PC-3 (cell line): ENCODE measurements around the gene AGBL1.

Experiments
- EZH2 ChIP-seq: fragments of 300-600 bp; sonication (generic); IDR thresholded peaks from one replicate; pipeline ENCODE4 v1.6.1; 2017; ENCODE audit warnings: antibody characterized with exemption, mild to moderate bottlenecking, low read length; ENCODE audit not compliant: unreplicated experiment
- EZH2phosphoT487 ChIP-seq: fragments of 300-600 bp; sonication (generic); IDR thresholded peaks from 2 replicates; pipeline ENCODE4 v1.6.1; 2018; ENCODE audit warnings: mild to moderate bottlenecking, antibody characterized with exemption, low read length, borderline replicate concordance
- TF ChIP-seq, protein P1 (sequence below): fragments of 300-600 bp; sonication (generic); conservative IDR thresholded peaks from 2 replicates; pipeline ENCODE4 v1.5.1; 2017; ENCODE audit warnings: antibody characterized with exemption, low read depth, mild to moderate bottlenecking, low read length

DNA sequence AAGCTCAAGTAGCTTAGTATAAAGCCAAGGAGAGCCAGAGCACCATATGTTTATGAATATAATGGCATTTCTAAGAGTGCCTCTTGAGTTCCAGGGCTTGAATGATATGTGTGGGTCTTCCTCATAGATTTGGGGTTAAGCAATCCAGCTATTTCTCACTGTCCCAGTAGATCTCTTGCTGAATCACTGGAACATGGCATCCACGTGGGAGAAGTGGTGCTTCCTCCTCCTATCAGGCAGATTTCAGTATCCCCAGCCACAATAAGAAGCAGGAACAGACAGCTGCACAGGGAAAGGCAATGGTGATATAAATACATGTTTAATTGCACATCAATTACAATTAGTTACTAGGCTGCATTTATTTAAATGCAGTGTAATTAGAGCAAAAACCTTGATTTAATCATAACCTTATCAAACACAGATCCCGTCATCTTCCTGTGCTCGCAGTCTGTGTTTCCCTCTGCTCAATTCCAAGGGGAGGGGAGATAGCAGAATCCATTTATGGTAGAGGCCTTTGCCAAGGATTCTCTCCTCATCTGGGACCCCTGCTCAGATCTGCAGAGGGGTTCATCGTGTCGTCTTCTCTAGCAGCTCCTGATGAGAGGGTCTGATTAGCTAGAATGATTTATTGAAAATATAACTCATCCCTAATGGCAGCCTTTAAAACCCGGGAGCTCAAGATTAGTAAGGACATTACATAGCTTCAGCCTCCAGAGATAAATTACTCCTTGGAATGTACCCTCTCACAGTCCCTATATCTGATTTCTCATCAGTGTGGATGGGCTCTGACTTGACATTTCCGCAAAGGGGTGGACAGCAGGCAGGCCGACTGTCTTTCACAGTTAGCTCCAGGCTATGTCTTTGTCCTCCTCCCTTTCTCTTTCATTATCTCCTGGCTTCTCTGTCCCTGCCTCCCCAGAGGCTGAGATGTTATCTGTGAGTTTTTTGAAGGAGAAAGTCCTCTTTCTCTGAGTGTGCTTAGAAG is 775.9 kb downstream of the AGBL1 start:
- TF ChIP-seq, protein P1, sequence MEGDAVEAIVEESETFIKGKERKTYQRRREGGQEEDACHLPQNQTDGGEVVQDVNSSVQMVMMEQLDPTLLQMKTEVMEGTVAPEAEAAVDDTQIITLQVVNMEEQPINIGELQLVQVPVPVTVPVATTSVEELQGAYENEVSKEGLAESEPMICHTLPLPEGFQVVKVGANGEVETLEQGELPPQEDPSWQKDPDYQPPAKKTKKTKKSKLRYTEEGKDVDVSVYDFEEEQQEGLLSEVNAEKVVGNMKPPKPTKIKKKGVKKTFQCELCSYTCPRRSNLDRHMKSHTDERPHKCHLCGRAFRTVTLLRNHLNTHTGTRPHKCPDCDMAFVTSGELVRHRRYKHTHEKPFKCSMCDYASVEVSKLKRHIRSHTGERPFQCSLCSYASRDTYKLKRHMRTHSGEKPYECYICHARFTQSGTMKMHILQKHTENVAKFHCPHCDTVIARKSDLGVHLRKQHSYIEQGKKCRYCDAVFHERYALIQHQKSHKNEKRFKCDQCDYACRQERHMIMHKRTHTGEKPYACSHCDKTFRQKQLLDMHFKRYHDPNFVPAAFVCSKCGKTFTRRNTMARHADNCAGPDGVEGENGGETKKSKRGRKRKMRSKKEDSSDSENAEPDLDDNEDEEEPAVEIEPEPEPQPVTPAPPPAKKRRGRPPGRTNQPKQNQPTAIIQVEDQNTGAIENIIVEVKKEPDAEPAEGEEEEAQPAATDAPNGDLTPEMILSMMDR: no peak
- TF ChIP-seq EZH2phosphoT487: no peak
- TF ChIP-seq EZH2: no peak
